HepG2 (cell line): ENCODE measurements around the gene CAPN3. TPM values are rescaled to one million over a fixed set of nuclear protein-coding genes. Genes with fewer than 3 reads are reported as not detected.

ENCODE experiments used
- ATF1 ChIP-seq: IDR thresholded peaks from 2 replicates; pipeline ENCODE4 v1.6.1; 2016; ENCODE audit warnings: mild to moderate bottlenecking, control low read depth
- ATRX ChIP-seq: sonication (generic); formaldehyde crosslinking; IDR thresholded peaks from 2 replicates; pipeline ENCODE4 v1.4.0; 2020; ENCODE audit warnings: missing genetic modification reagents, borderline replicate concordance
- RBM22 ChIP-seq: fragments of 200-400 bp; formaldehyde crosslinking; optimal IDR thresholded peaks from 2 replicates; pipeline ENCODE3; 2017; ENCODE audit warnings: mild to moderate bottlenecking, low read length, moderate library complexity
- RELA ChIP-seq: sonication (generic); formaldehyde crosslinking; IDR thresholded peaks from 2 replicates; pipeline ENCODE4 v1.4.0; 2020; ENCODE audit warnings: missing genetic modification reagents
- RFXAP ChIP-seq: sonication (generic); formaldehyde crosslinking; IDR thresholded peaks from 2 replicates; pipeline ENCODE4 v1.4.0; 2020; ENCODE audit warnings: missing genetic modification reagents, borderline replicate concordance
- TRIM24 ChIP-seq: sonication (generic); formaldehyde crosslinking; IDR thresholded peaks from 2 replicates; pipeline ENCODE4 v1.8.0; 2022; ENCODE audit warnings: mild to moderate bottlenecking, missing genetic modification reagents
- ZNF160 ChIP-seq: sonication (generic); formaldehyde crosslinking; IDR thresholded peaks from 2 replicates; pipeline ENCODE4 v1.8.0; 2022; ENCODE audit warnings: mild to moderate bottlenecking, inconsistent platforms, missing genetic modification reagents
- ZNF605 ChIP-seq: sonication (generic); formaldehyde crosslinking; IDR thresholded peaks from 2 replicates; pipeline ENCODE4 v1.8.0; 2022; ENCODE audit warnings: mild to moderate bottlenecking, missing genetic modification reagents
- ZSCAN22 ChIP-seq: sonication (generic); formaldehyde crosslinking; IDR thresholded peaks from 2 replicates; pipeline ENCODE4 v1.4.0; 2020; ENCODE audit warnings: mild to moderate bottlenecking, missing genetic modification reagents
- polyA plus RNA-seq, 8 experiments: library from polyadenylated mRNA; depleted of rRNA in 3 of 8; stranded (reverse) in 7 of 8; unstranded in 1 of 8; fragments of >200 nt; fragmentation: Illumina TruSeq in 4 of 8; extraction: Trizol in 4 of 8; gene quantifications; 2 replicates each; pipeline versions ENCODE4 v1.2.1 to v1.2.3, GENCODE V29; 2011 to 2016; ENCODE audit warnings: low read depth in 4 of 8, missing spikeins in 1 of 8, mixed read lengths in 1 of 8; ENCODE audit not compliant: insufficient read depth in 1 of 8
- total RNA-seq, 5 experiments: library from RNA; depleted of rRNA; stranded (reverse); fragments of >200 nt; fragmentation: Illumina TruSeq; extraction: Trizol; gene quantifications; 2 replicates each; pipeline ENCODE4 v1.2.3, GENCODE V29; 2016; ENCODE audit warnings: low read depth in 1 of 5
- TF ChIP-seq, protein P1 (sequence below): sonication (generic); formaldehyde crosslinking; conservative IDR thresholded peaks from 2 replicates; pipeline ENCODE4 v1.8.1; 2023; ENCODE audit warnings: missing genetic modification reagents
- TF ChIP-seq, protein P2 (sequence below): sonication (generic); formaldehyde crosslinking; conservative IDR thresholded peaks from 2 replicates; pipeline ENCODE4 v1.8.0; 2022; ENCODE audit warnings: missing genetic modification reagents
- TF ChIP-seq, protein P3 (sequence below): IDR thresholded peaks from 2 replicates; pipeline ENCODE4 v1.6.1; 2018; ENCODE audit warnings: missing genetic modification reagents, mild to moderate bottlenecking, missing compliant biosample characterization
- TF ChIP-seq, protein P4 (sequence below): sonication (generic); formaldehyde crosslinking; IDR thresholded peaks from one replicate; pipeline ENCODE4 v1.5.1; 2020; ENCODE audit warnings: mild to moderate bottlenecking, missing genetic modification reagents; ENCODE audit errors: not compliant biosample characterization
- TF ChIP-seq, protein P5 (sequence below): sonication (generic); formaldehyde crosslinking; IDR thresholded peaks from 2 replicates; pipeline ENCODE4 v1.4.0; 2020; ENCODE audit warnings: mild to moderate bottlenecking, missing genetic modification reagents

The CAPN3 gene
- total and polyA plus RNA-seq, 2 of the 13 experiments (the other 11 are each of a cell fraction or from before 2014, with no cell fraction given), result 1.3 to 4.6 TPM

DNA sequence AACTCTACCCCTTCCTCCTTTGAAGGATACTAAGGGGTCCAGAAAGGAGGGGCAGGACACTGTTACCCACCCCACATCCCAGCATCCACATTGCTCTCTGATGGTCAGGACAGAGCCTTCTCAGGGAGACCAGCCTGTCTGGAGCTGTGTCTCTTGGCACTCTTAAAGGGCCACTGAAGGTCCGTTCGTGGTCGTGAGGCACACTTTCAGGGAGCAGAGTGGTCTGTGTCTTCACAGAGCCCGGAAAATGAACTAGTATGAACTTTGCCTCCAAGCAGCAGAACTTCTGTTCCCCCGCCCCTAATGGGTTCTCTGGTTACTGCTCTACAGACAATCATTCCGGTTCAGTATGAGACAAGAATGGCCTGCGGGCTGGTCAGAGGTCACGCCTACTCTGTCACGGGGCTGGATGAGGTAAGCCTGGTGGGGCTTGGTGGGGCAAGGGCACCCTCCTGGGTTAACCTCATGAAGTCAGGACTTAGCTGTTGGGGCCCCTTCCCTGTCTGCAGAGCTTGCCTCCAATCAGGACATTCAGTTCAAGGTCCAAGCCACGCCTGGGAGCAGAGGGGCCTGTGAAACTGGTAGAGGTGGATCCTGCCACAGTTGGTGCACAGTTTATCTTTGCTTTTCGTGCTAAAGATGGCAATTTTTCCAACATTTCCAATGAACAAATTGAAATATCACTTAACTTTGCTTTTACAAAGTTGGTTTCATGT is 33.2 kb downstream of the CAPN3 start (continued):
- TF ChIP-seq ATF1 (no peak), TRIM24 (CRISPR knock-in tag) (no peak), ZSCAN22 (CRISPR knock-in tag) (peak; percentile 50; the same call in 1 of the 2 replicates), ATRX (CRISPR knock-in tag) (no peak), ZNF160 (0 out of 2 replicates have a peak, but pooled peaks have one; percentile 59), RBM22 (no peak), RFXAP (CRISPR knock-in tag) (peak; percentile 78; the same call in 1 of the 2 replicates), ZNF605 (CRISPR knock-in tag) (no peak; the same call in 1 of the 2 replicates), RELA (CRISPR knock-in tag) (no peak)
- TF ChIP-seq, protein P1, sequence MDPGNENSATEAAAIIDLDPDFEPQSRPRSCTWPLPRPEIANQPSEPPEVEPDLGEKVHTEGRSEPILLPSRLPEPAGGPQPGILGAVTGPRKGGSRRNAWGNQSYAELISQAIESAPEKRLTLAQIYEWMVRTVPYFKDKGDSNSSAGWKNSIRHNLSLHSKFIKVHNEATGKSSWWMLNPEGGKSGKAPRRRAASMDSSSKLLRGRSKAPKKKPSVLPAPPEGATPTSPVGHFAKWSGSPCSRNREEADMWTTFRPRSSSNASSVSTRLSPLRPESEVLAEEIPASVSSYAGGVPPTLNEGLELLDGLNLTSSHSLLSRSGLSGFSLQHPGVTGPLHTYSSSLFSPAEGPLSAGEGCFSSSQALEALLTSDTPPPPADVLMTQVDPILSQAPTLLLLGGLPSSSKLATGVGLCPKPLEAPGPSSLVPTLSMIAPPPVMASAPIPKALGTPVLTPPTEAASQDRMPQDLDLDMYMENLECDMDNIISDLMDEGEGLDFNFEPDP (CRISPR knock-in tag), result no peak
- TF ChIP-seq, protein P2, sequence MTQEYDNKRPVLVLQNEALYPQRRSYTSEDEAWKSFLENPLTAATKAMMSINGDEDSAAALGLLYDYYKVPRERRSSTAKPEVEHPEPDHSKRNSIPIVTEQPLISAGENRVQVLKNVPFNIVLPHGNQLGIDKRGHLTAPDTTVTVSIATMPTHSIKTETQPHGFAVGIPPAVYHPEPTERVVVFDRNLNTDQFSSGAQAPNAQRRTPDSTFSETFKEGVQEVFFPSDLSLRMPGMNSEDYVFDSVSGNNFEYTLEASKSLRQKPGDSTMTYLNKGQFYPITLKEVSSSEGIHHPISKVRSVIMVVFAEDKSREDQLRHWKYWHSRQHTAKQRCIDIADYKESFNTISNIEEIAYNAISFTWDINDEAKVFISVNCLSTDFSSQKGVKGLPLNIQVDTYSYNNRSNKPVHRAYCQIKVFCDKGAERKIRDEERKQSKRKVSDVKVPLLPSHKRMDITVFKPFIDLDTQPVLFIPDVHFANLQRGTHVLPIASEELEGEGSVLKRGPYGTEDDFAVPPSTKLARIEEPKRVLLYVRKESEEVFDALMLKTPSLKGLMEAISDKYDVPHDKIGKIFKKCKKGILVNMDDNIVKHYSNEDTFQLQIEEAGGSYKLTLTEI (CRISPR knock-in tag), result no peak
- TF ChIP-seq, protein P3, sequence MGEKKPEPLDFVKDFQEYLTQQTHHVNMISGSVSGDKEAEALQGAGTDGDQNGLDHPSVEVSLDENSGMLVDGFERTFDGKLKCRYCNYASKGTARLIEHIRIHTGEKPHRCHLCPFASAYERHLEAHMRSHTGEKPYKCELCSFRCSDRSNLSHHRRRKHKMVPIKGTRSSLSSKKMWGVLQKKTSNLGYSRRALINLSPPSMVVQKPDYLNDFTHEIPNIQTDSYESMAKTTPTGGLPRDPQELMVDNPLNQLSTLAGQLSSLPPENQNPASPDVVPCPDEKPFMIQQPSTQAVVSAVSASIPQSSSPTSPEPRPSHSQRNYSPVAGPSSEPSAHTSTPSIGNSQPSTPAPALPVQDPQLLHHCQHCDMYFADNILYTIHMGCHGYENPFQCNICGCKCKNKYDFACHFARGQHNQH (CRISPR knock-in tag), result peak; percentile 70; the same call in 1 of the 2 replicates
- TF ChIP-seq, protein P4, sequence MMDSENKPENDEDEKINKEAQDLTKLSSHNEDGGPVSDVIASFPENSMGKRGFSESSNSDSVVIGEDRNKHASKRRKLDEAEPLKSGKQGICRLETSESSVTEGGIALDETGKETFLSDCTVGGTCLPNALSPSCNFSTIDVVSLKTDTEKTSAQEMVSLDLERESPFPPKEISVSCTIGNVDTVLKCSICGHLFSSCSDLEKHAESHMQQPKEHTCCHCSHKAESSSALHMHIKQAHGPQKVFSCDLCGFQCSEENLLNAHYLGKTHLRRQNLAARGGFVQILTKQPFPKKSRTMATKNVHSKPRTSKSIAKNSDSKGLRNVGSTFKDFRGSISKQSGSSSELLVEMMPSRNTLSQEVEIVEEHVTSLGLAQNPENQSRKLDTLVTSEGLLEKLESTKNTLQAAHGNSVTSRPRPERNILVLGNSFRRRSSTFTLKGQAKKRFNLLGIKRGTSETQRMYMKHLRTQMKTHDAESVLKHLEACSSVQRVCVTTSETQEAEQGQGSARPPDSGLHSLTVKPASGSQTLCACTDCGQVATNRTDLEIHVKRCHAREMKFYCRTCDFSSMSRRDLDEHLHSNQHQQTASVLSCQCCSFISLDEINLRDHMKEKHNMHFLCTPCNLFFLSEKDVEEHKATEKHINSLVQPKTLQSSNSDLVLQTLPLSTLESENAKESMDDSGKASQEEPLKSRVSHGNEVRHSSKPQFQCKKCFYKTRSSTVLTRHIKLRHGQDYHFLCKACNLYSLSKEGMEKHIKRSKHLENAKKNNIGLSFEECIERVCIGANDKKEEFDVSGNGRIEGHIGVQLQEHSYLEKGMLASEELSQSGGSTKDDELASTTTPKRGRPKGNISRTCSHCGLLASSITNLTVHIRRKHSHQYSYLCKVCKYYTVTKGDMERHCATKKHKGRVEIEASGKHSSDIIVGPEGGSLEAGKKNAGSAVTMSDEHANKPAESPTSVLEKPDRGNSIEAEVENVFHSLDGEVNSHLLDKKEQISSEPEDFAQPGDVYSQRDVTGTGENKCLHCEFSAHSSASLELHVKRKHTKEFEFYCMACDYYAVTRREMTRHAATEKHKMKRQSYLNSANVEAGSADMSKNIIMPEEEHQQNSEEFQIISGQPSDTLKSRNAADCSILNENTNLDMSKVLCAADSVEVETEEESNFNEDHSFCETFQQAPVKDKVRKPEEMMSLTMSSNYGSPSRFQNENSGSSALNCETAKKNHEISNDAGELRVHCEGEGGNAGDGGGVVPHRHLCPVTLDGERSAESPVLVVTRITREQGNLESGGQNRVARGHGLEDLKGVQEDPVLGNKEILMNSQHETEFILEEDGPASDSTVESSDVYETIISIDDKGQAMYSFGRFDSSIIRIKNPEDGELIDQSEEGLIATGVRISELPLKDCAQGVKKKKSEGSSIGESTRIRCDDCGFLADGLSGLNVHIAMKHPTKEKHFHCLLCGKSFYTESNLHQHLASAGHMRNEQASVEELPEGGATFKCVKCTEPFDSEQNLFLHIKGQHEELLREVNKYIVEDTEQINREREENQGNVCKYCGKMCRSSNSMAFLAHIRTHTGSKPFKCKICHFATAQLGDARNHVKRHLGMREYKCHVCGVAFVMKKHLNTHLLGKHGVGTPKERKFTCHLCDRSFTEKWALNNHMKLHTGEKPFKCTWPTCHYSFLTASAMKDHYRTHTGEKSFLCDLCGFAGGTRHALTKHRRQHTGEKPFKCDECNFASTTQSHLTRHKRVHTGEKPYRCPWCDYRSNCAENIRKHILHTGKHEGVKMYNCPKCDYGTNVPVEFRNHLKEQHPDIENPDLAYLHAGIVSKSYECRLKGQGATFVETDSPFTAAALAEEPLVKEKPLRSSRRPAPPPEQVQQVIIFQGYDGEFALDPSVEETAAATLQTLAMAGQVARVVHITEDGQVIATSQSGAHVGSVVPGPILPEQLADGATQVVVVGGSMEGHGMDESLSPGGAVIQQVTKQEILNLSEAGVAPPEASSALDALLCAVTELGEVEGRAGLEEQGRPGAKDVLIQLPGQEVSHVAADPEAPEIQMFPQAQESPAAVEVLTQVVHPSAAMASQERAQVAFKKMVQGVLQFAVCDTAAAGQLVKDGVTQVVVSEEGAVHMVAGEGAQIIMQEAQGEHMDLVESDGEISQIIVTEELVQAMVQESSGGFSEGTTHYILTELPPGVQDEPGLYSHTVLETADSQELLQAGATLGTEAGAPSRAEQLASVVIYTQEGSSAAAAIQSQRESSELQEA, result peak; percentile 27
- TF ChIP-seq, protein P5, sequence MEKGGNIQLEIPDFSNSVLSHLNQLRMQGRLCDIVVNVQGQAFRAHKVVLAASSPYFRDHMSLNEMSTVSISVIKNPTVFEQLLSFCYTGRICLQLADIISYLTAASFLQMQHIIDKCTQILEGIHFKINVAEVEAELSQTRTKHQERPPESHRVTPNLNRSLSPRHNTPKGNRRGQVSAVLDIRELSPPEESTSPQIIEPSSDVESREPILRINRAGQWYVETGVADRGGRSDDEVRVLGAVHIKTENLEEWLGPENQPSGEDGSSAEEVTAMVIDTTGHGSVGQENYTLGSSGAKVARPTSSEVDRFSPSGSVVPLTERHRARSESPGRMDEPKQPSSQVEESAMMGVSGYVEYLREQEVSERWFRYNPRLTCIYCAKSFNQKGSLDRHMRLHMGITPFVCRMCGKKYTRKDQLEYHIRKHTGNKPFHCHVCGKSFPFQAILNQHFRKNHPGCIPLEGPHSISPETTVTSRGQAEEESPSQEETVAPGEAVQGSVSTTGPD (CRISPR knock-in tag), result no peak
